CD14-positive monocyte (primary cell): ENCODE results near the gene CSAD. TPM values are rescaled to one million over a fixed set of nuclear protein-coding genes. Genes with fewer than 3 reads are reported as not detected.

Source experiments
- DNase-seq, 3 donors: peaks; one replicate each; pipeline ENCODE4 v3.0.0-alpha.2; 2011 to 2022
- H2AFZ ChIP-seq: 2 replicates; pipeline ENCODE4 v1.6.0; 2012; ENCODE audit warnings: mild to moderate bottlenecking, low read depth, low read length, inconsistent platforms; ENCODE audit not compliant: insufficient read depth, poor library complexity, severe bottlenecking
- H3K27ac ChIP-seq, 2 donors: 1 replicate in 1 of 2; 2 replicates in 1 of 2; pipeline ENCODE4 v1.5.1; 2012 to 2013; ENCODE audit warnings: low read length in 2 of 2, control low read depth in 1 of 2, inconsistent platforms in 1 of 2, low read depth in 1 of 2, mild to moderate bottlenecking in 1 of 2
- H3K27me3 ChIP-seq, 2 donors: one replicate each; pipeline versions ENCODE4 v1.6.0 to v1.6.1; 2011 to 2013; ENCODE audit warnings: low read length in 2 of 2; ENCODE audit not compliant: control insufficient read depth in 2 of 2, insufficient read depth in 2 of 2
- H3K36me3 ChIP-seq, 2 donors: replicated peaks in 1 of 2; 1 replicate in 1 of 2; 2 replicates in 1 of 2; pipeline versions ENCODE4 v1.5.1 to v1.6.1; 2012 to 2013; ENCODE audit warnings: low read length in 2 of 2, control low read depth in 1 of 2, inconsistent platforms in 1 of 2, mild to moderate bottlenecking in 1 of 2; ENCODE audit not compliant: insufficient read depth in 2 of 2, control insufficient read depth in 1 of 2
- H3K4me1 ChIP-seq, 2 donors: 1 replicate in 1 of 2; 2 replicates in 1 of 2; pipeline versions ENCODE4 v1.5.1 to v1.6.1; 2012 to 2013; ENCODE audit warnings: low read length in 2 of 2, control low read depth in 1 of 2, inconsistent platforms in 1 of 2, mild to moderate bottlenecking in 1 of 2, moderate library complexity in 1 of 2; ENCODE audit not compliant: insufficient read depth in 2 of 2, control insufficient read depth in 1 of 2
- H3K4me2 ChIP-seq: replicated peaks from 2 replicates; pipeline ENCODE3; 2012; ENCODE audit warnings: low read length, moderate library complexity, mild to moderate bottlenecking; ENCODE audit not compliant: poor library complexity, severe bottlenecking; ENCODE audit errors: extremely low read depth
- H3K4me3 ChIP-seq, 3 experiments: fragments of 200-600 bp in 1 of 3; sonication (generic) in 1 of 3; replicated peaks in 1 of 3; 1 replicate in 2 of 3; 2 replicates in 1 of 3; pipeline ENCODE4 v1.5.1; 2011 to 2013; ENCODE audit warnings: low read length in 3 of 3, mild to moderate bottlenecking in 3 of 3, control low read depth in 2 of 3, low read depth in 2 of 3, inconsistent platforms in 1 of 3, moderate library complexity in 1 of 3
- H3K79me2 ChIP-seq: 2 replicates; pipeline ENCODE4 v1.6.0; 2012; ENCODE audit warnings: mild to moderate bottlenecking, control low read depth, inconsistent platforms, low read length, moderate library complexity; ENCODE audit not compliant: insufficient read depth
- H3K9ac ChIP-seq: 2 replicates; pipeline ENCODE4 v1.6.0; 2017; ENCODE audit warnings: low read length, mild to moderate bottlenecking; ENCODE audit not compliant: insufficient read depth, poor library complexity, severe bottlenecking
- H3K9me3 ChIP-seq, 2 donors: replicated peaks in 1 of 2; 1 replicate in 1 of 2; 2 replicates in 1 of 2; pipeline versions ENCODE4 v1.5.1 to v1.6.1; 2012 to 2013; ENCODE audit warnings: low read length in 2 of 2, control low read depth in 1 of 2; ENCODE audit not compliant: control insufficient read depth in 1 of 2, insufficient read depth in 1 of 2
- H4K20me1 ChIP-seq: 2 replicates; pipeline ENCODE4 v1.6.0; 2012; ENCODE audit warnings: mild to moderate bottlenecking, low read length, control low read depth, moderate library complexity; ENCODE audit not compliant: insufficient read depth
- H3K27ac Mint-ChIP-seq, 7 donors: one replicate each; pipeline ENCODE4 v1.8.0; 2020; ENCODE audit warnings: mild to moderate bottlenecking in 7 of 7, mixed read lengths in 7 of 7, moderate library complexity in 6 of 7, inconsistent platforms in 2 of 7
- H3K27me3 Mint-ChIP-seq, 3 donors: one replicate each; pipeline ENCODE4 v1.8.0; 2021 to 2022; ENCODE audit warnings: low read depth in 3 of 3, mild to moderate bottlenecking in 3 of 3, mixed read lengths in 3 of 3, moderate library complexity in 3 of 3, inconsistent platforms in 1 of 3
- H3K36me3 Mint-ChIP-seq, 2 donors: one replicate each; pipeline ENCODE4 v1.8.0; 2020; ENCODE audit warnings: mixed read lengths in 2 of 2, inconsistent platforms in 1 of 2, mild to moderate bottlenecking in 1 of 2
- H3K4me1 Mint-ChIP-seq: one replicate; pipeline ENCODE4 v1.8.0; 2020; ENCODE audit warnings: mild to moderate bottlenecking, mixed read lengths
- H3K4me3 Mint-ChIP-seq, 2 donors: one replicate each; pipeline ENCODE4 v1.8.0; 2020; ENCODE audit warnings: mild to moderate bottlenecking in 2 of 2, mixed read lengths in 2 of 2, moderate library complexity in 1 of 2
- H3K9me3 Mint-ChIP-seq, 7 donors: one replicate each; pipeline ENCODE4 v1.8.0; 2020 to 2022; ENCODE audit warnings: mixed read lengths in 7 of 7, mild to moderate bottlenecking in 6 of 7, moderate library complexity in 6 of 7, inconsistent platforms in 2 of 7
- CTCF ChIP-seq: fragments of 200-600 bp; IDR thresholded peaks from one replicate; pipeline ENCODE4 v1.8.0; 2022; ENCODE audit warnings: antibody characterized with exemption, mild to moderate bottlenecking
- WGBS: methylation state at CpG from one replicate; pipeline ENCODE4 v1.1.5; 2013; ENCODE audit warnings: missing lambda C conversion rate; ENCODE audit not compliant: insufficient coverage; 5-methylcytosine and 5-hydroxymethylcytosine counted together
- intact Hi-C, 2 donors: fragments of 100-400 bp; cut with micrococcal nuclease; formaldehyde crosslinking; loops; one replicate each; pipeline versions ENCODE4 v1.15.0 to v1.15.1; 2023
- polyA plus RNA-seq, 3 donors: library from polyadenylated mRNA; depleted of rRNA in 1 of 3; unstranded in 2 of 3; stranded (reverse) in 1 of 3; fragments of 300-500 nt in 2 of 3; fragments of >200 nt in 1 of 3; fragmentation: Illumina TruSeq in 2 of 3; gene quantifications; 1 replicate in 2 of 3; 2 replicates in 1 of 3; pipeline ENCODE4 v1.2.3, GENCODE V29; 2012 to 2021

The CSAD gene
- polyA plus RNA-seq, 3 donors: 1.3 to 145 (median 1.4) TPM

GRCh38 chr12:53221203-53222080 lies 40.7 kb upstream of the CSAD start:
- Mint-ChIP-seq H3K4me1 (peaks cover 68% of the 10 kb centered on the region), H3K9me3 (peaks cover 5 to 7% (median 6%) of the 10 kb centered on the region in 7 donors), H3K4me3 (peak overlapping the region; percentile 91 to 94), H3K27ac (peak overlapping the region; percentile 97 to 100 (median 99)), H3K27me3 (peaks cover 3 to 20% (median 9%) of the 10 kb centered on the region in 3 donors), H3K36me3 (peaks cover 7 to 9% of the 10 kb centered on the region in 2 donors)
- peaks cover 62 to 78% of the 10 kb centered on the region in 2 donors for H3K4me1 ChIP-seq
- peak overlapping the region; percentile 100 for H3K4me2 ChIP-seq
- no peaks in the 10 kb centered on the region for H3K36me3 ChIP-seq
- H2AFZ ChIP-seq: peak overlapping the region; percentile 44
- H3K27ac ChIP-seq: peak overlapping the region; percentile 98 to 99
- H3K4me3 ChIP-seq: peak overlapping the region; percentile 68 to 97 (median 71)
- peak; percentile 17 for TF ChIP-seq CTCF
- 0% methylated on average over 43 of the region's 72 CpGs for WGBS
- peak; percentile 66 to 83 (median 70) for DNase-seq
- no peaks in the 10 kb centered on the region for H3K27me3 ChIP-seq
- no peaks in the 10 kb centered on the region for H4K20me1 ChIP-seq
- intact Hi-C loops: loop anchor here in 1 of 2 donors (2.0 to 5.0 kb wide), 2 partner anchors 46 to 77 kb away; partner anchors contain the start of genes ESPL1 and MYG1
- peak overlapping the region; percentile 85 for H3K9ac ChIP-seq
- peaks cover 21% of the 10 kb centered on the region for H3K79me2 ChIP-seq
- peaks cover 0 to 7% of the 10 kb centered on the region in 2 donors for H3K9me3 ChIP-seq

GRCh38 chr12:53220694-53221202 lies 40.0 kb upstream of the CSAD start:
- Mint-ChIP-seq H3K27me3 (peaks cover 3 to 18% (median 9%) of the 10 kb centered on the region in 3 donors), H3K9me3 (peaks cover 5 to 9% (median 6%) of the 10 kb centered on the region in 7 donors), H3K36me3 (peaks cover 11 to 12% of the 10 kb centered on the region in 2 donors), H3K27ac (peak overlapping the region; percentile 97 to 100 (median 99)), H3K4me1 (peaks cover 75% of the 10 kb centered on the region), H3K4me3 (peak overlapping the region; percentile 91 to 94)
- H3K4me2 ChIP-seq: peak overlapping the region; percentile 100
- H2AFZ ChIP-seq: peak overlapping the region; percentile 73
- no peaks in the 10 kb centered on the region for H3K27me3 ChIP-seq
- peak overlapping the region; percentile 85 for H3K9ac ChIP-seq
- H3K4me1 ChIP-seq: peaks cover 69 to 85% of the 10 kb centered on the region in 2 donors
- H4K20me1 ChIP-seq: no peaks in the 10 kb centered on the region
- H3K9me3 ChIP-seq: peaks cover 0 to 7% of the 10 kb centered on the region in 2 donors
- WGBS: 0% methylated on average over 29 of the region's 42 CpGs
- intact Hi-C loops: loop anchor here in 1 of 2 donors (2.0 to 5.0 kb wide), 2 partner anchors 47 to 78 kb away; partner anchors contain the start of genes ESPL1 and MYG1
- peak; percentile 89 to 94 (median 93) for DNase-seq
- H3K79me2 ChIP-seq: peaks cover 21% of the 10 kb centered on the region
- H3K4me3 ChIP-seq: peak overlapping the region; percentile 68 to 97 (median 84)
- H3K36me3 ChIP-seq: no peaks in the 10 kb centered on the region
- no peak for TF ChIP-seq CTCF
- H3K27ac ChIP-seq: peak overlapping the region; percentile 98 to 99
